OCI-LY7 (cell line): Measurements from ENCODE around the gene MAP7D1.

Experiments
- CTCF ChIP-seq: fragments of 200-600 bp; sonication (generic); conservative IDR thresholded peaks from 2 replicates; pipeline ENCODE4 v1.5.1; 2014; ENCODE audit warnings: mild to moderate bottlenecking, antibody characterized with exemption, low read length, moderate library complexity, mixed read lengths
- EZH2phosphoT487 ChIP-seq: fragments of 200-600 bp; sonication (generic); IDR thresholded peaks from 2 replicates; pipeline ENCODE4 v1.6.1; 2018; ENCODE audit warnings: low read depth, borderline replicate concordance, mild to moderate bottlenecking, mixed run types, antibody characterized with exemption, low read length, moderate library complexity, mixed read lengths

GRCh38 chr1:36217670-36218069, 61.7 kb downstream of the MAP7D1 start:
- no peak for TF ChIP-seq EZH2phosphoT487
- TF ChIP-seq CTCF = 0 out of 2 replicates have a peak, but pooled peaks have one; percentile 26
